Karpas-422 (cell line): ENCODE measurements around the gene GABRR2. TPM values are rescaled to one million over a fixed set of nuclear protein-coding genes. Genes with fewer than 3 reads are reported as not detected.

ENCODE experiments used
- DNase-seq: peaks from one replicate; pipeline ENCODE4 v3.0.0-alpha.2; 2015
- H2AFZ ChIP-seq: fragments of 200-600 bp; sonication (generic); 2 replicates; pipeline ENCODE4 v1.6.1; 2014; ENCODE audit warnings: antibody characterized with exemption, low read length, mixed read lengths
- H3K27ac ChIP-seq: fragments of 200-600 bp; sonication (generic); 2 replicates; pipeline ENCODE4 v1.5.1; 2014; ENCODE audit warnings: mild to moderate bottlenecking, low read length, moderate library complexity
- H3K27me3 ChIP-seq: fragments of 200-600 bp; sonication (generic); 2 replicates; pipeline ENCODE4 v1.6.1; 2014; ENCODE audit warnings: low read length, mixed read lengths
- H3K36me3 ChIP-seq: fragments of 200-600 bp; sonication (generic); 2 replicates; pipeline ENCODE4 v1.6.1; 2014; ENCODE audit warnings: low read length, mixed read lengths; ENCODE audit not compliant: insufficient read depth
- H3K4me1 ChIP-seq: fragments of 200-600 bp; sonication (generic); 2 replicates; pipeline ENCODE4 v1.6.1; 2014; ENCODE audit warnings: mild to moderate bottlenecking, low read length, mixed read lengths
- H3K4me2 ChIP-seq: fragments of 200-600 bp; sonication (generic); 2 replicates; pipeline ENCODE4 v1.6.1; 2014; ENCODE audit warnings: low read length, low read depth, mild to moderate bottlenecking; ENCODE audit not compliant: poor library complexity, severe bottlenecking
- H3K4me3 ChIP-seq: fragments of 200-600 bp; sonication (generic); 2 replicates; pipeline ENCODE4 v1.5.1; 2014; ENCODE audit warnings: mild to moderate bottlenecking, antibody characterized with exemption, low read length, mixed read lengths
- H3K79me2 ChIP-seq: fragments of 200-600 bp; sonication (generic); 2 replicates; pipeline ENCODE4 v1.6.1; 2014; ENCODE audit warnings: mild to moderate bottlenecking, low read length, mixed read lengths
- H3K9ac ChIP-seq: fragments of 200-600 bp; sonication (generic); 2 replicates; pipeline ENCODE4 v1.6.0; 2014; ENCODE audit warnings: low read length
- H3K9me2 ChIP-seq: fragments of 200-600 bp; sonication (generic), shearing (Covaris generic); replicated peaks from 2 replicates; pipeline ENCODE4 v1.6.0; 2014; ENCODE audit warnings: mild to moderate bottlenecking, low read length, moderate library complexity; ENCODE audit not compliant: insufficient read depth
- H3K9me3 ChIP-seq: fragments of 300-700, 200-600 bp; sonication (generic); 2 replicates; pipeline ENCODE4 v1.6.1; 2014; ENCODE audit warnings: low read length, mixed read lengths
- H4K20me1 ChIP-seq: fragments of 200-600 bp; sonication (generic); 2 replicates; pipeline ENCODE4 v1.6.1; 2014; ENCODE audit warnings: mild to moderate bottlenecking, antibody characterized with exemption, low read length, low read depth; ENCODE audit not compliant: insufficient read depth
- total RNA-seq: library from RNA; depleted of rRNA; stranded (reverse); fragments of >200 nt; shearing (Covaris generic); gene quantifications from 2 replicates; pipeline ENCODE4 v1.2.3, GENCODE V29; 2014; ENCODE audit warnings: low replicate concordance; rRNA removed

GABRR2 gene
- total RNA-seq, 1 experiment from 2014 or later = 0.22 TPM

- Histone ChIP-seq H3K27ac (no peak overlapping the region), H3K4me1 (no peaks in the 10 kb centered on the region), H2AFZ (no peak overlapping the region), H3K9me2 (no peaks in the 10 kb centered on the region), H3K4me3 (no peak overlapping the region), H3K79me2 (no peaks in the 10 kb centered on the region), H3K4me2 (no peak overlapping the region), H3K9ac (no peak overlapping the region), H3K36me3 (no peaks in the 10 kb centered on the region), H4K20me1 (no peaks in the 10 kb centered on the region), H3K27me3 (no peaks in the 10 kb centered on the region), H3K9me3 (no peaks in the 10 kb centered on the region)
- DNase-seq = no peak
Observed at GRCh38 chr6:89216411-89216810, 98.7 kb downstream of the GABRR2 start.

GRCh38 chr6:89215391-89215790, 99.7 kb downstream of the GABRR2 start:
- no peaks in the 10 kb centered on the region for H3K79me2 ChIP-seq
- no peaks in the 10 kb centered on the region for H3K9me3 ChIP-seq
- H2AFZ ChIP-seq = no peak overlapping the region
- DNase-seq = no peak
- H3K4me2 ChIP-seq = no peak overlapping the region
- H3K9ac ChIP-seq = no peak overlapping the region
- H3K9me2 ChIP-seq = no peaks in the 10 kb centered on the region
- no peaks in the 10 kb centered on the region for H3K36me3 ChIP-seq
- no peaks in the 10 kb centered on the region for H3K27me3 ChIP-seq
- no peak overlapping the region for H3K4me3 ChIP-seq
- no peaks in the 10 kb centered on the region for H4K20me1 ChIP-seq
- H3K27ac ChIP-seq = no peak overlapping the region
- H3K4me1 ChIP-seq = no peaks in the 10 kb centered on the region

- Histone ChIP-seq H3K79me2 (no peaks in the 10 kb centered on the region), H3K27ac (no peak overlapping the region), H4K20me1 (no peaks in the 10 kb centered on the region), H3K27me3 (no peaks in the 10 kb centered on the region), H3K4me2 (no peak overlapping the region), H3K9me3 (no peaks in the 10 kb centered on the region), H3K4me1 (no peaks in the 10 kb centered on the region), H3K9me2 (no peaks in the 10 kb centered on the region), H3K4me3 (no peak overlapping the region), H2AFZ (no peak overlapping the region), H3K9ac (no peak overlapping the region), H3K36me3 (no peaks in the 10 kb centered on the region)
- DNase-seq = no peak
Observed at GRCh38 chr6:89214197-89214596, 100.9 kb downstream of the GABRR2 start.

GRCh38 chr6:89212472-89212871, 102.6 kb downstream of the GABRR2 start:
- H3K27me3 ChIP-seq = no peaks in the 10 kb centered on the region
- no peaks in the 10 kb centered on the region for H3K9me2 ChIP-seq
- H2AFZ ChIP-seq = no peak overlapping the region
- no peaks in the 10 kb centered on the region for H4K20me1 ChIP-seq
- no peak for DNase-seq
- no peaks in the 10 kb centered on the region for H3K79me2 ChIP-seq
- H3K27ac ChIP-seq = no peak overlapping the region
- no peaks in the 10 kb centered on the region for H3K36me3 ChIP-seq
- no peaks in the 10 kb centered on the region for H3K4me1 ChIP-seq
- no peaks in the 10 kb centered on the region for H3K9me3 ChIP-seq
- no peak overlapping the region for H3K4me2 ChIP-seq
- no peak overlapping the region for H3K9ac ChIP-seq
- no peak overlapping the region for H3K4me3 ChIP-seq

- Histone ChIP-seq H3K27me3 (no peaks in the 10 kb centered on the region), H3K9me3 (no peaks in the 10 kb centered on the region)
Observed at GRCh38 chr6:89209457-89209856, 105.6 kb downstream of the GABRR2 start.

GRCh38 chr6:89208551-89208950, 106.5 kb downstream of the GABRR2 start:
- no peaks in the 10 kb centered on the region for H4K20me1 ChIP-seq
- no peaks in the 10 kb centered on the region for H3K36me3 ChIP-seq
- no peak overlapping the region for H3K9ac ChIP-seq
- no peaks in the 10 kb centered on the region for H3K79me2 ChIP-seq
- no peak overlapping the region for H3K27ac ChIP-seq
- no peaks in the 10 kb centered on the region for H3K27me3 ChIP-seq
- H3K9me2 ChIP-seq = no peaks in the 10 kb centered on the region
- H3K4me3 ChIP-seq = no peak overlapping the region
- H3K4me2 ChIP-seq = no peak overlapping the region
- H3K4me1 ChIP-seq = no peaks in the 10 kb centered on the region
- no peak overlapping the region for H2AFZ ChIP-seq
- H3K9me3 ChIP-seq = no peaks in the 10 kb centered on the region
- no peak for DNase-seq

More at GRCh38 chr6:89209457-89209856, 105.6 kb downstream of the GABRR2 start:
- Histone ChIP-seq H4K20me1 (no peaks in the 10 kb centered on the region), H3K9me2 (no peaks in the 10 kb centered on the region), H3K4me3 (no peak overlapping the region), H3K36me3 (no peaks in the 10 kb centered on the region), H3K4me2 (no peak overlapping the region), H3K9ac (no peak overlapping the region), H3K79me2 (no peaks in the 10 kb centered on the region), H3K4me1 (no peaks in the 10 kb centered on the region), H2AFZ (no peak overlapping the region), H3K27ac (no peak overlapping the region)
- no peak for DNase-seq

Other genes with a start within 250 kb of the GABRR2 start
- 45.3 and 72.4 TPM in 2 replicates for gene PNRC1, start 234.5 kb downstream of the GABRR2 start, total RNA-seq
- gene SRSF12, start 197.2 kb downstream of the GABRR2 start, total RNA-seq = not detected in 2 replicates
- gene PM20D2, start 169.2 kb downstream of the GABRR2 start, total RNA-seq = 25.4 and 37.3 TPM in 2 replicates
- not detected in 2 replicates for gene GABRR1, start 97.9 kb downstream of the GABRR2 start, total RNA-seq
- gene UBE2J1, start 37.4 kb upstream of the GABRR2 start, total RNA-seq = 30.4 and 48.0 TPM in 2 replicates
- 0.41 and 0.65 TPM in 2 replicates for gene RRAGD, start 97.0 kb upstream of the GABRR2 start, total RNA-seq
- gene ANKRD6, start 117.9 kb upstream of the GABRR2 start, total RNA-seq = not detected in 2 replicates